ENCODE measurements around the gene HCAR1.
"Not testable (repeated sequence)": the region's sequence is repeated elsewhere in the genome, so short reads cannot be mapped to it uniquely, and the experiment has no call there.

GRCh38 chr12:122710341-122710740, 20.3 kb downstream of the HCAR1 start:
- TF ChIP-seq, protein P1, sequence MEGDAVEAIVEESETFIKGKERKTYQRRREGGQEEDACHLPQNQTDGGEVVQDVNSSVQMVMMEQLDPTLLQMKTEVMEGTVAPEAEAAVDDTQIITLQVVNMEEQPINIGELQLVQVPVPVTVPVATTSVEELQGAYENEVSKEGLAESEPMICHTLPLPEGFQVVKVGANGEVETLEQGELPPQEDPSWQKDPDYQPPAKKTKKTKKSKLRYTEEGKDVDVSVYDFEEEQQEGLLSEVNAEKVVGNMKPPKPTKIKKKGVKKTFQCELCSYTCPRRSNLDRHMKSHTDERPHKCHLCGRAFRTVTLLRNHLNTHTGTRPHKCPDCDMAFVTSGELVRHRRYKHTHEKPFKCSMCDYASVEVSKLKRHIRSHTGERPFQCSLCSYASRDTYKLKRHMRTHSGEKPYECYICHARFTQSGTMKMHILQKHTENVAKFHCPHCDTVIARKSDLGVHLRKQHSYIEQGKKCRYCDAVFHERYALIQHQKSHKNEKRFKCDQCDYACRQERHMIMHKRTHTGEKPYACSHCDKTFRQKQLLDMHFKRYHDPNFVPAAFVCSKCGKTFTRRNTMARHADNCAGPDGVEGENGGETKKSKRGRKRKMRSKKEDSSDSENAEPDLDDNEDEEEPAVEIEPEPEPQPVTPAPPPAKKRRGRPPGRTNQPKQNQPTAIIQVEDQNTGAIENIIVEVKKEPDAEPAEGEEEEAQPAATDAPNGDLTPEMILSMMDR (IDR thresholded peaks at IDR 0.05; ENCODE audit: low read depth, low read length, missing input control): not testable (repeated sequence)
- not testable (repeated sequence) for TF ChIP-seq JUND (IDR thresholded peaks at IDR 0.05); TAF1 (conservative IDR thresholded peaks at IDR 0.05); SP1 (IDR thresholded peaks at IDR 0.05); RXRA (IDR thresholded peaks at IDR 0.05); EGR1 (IDR thresholded peaks at IDR 0.05; ENCODE audit: low read depth in 2 of 2); REST (IDR thresholded peaks at IDR 0.05); GABPA (IDR thresholded peaks at IDR 0.05 in 1 of 2, conservative IDR thresholded peaks at IDR 0.05 in 1 of 2); RAD21 (IDR thresholded peaks at IDR 0.05); YY1 (IDR thresholded peaks at IDR 0.05); NR2F2 (IDR thresholded peaks at IDR 0.05); ATF3 (IDR thresholded peaks at IDR 0.05); HNF4G (IDR thresholded peaks at IDR 0.05)
- TF ChIP-seq, protein P2, sequence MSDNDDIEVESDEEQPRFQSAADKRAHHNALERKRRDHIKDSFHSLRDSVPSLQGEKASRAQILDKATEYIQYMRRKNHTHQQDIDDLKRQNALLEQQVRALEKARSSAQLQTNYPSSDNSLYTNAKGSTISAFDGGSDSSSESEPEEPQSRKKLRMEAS (IDR thresholded peaks at IDR 0.05): not testable (repeated sequence)

Data from liver (tissue), 3 donors.